Upper lobe of right lung (tissue), 1 donor: ENCODE results near the gene TARP. TPM values are rescaled to one million over a fixed set of nuclear protein-coding genes. Genes with fewer than 3 reads are reported as not detected.

Experiments
- ATAC-seq: fragments of 200-7000 bp; cut with Tn5 transposase; one replicate; pipeline ENCODE4 v1.9.1; 2020; ENCODE audit warnings: mild to moderate bottlenecking, moderate library complexity
- DNase-seq: peaks from one replicate; pipeline ENCODE4 v3.0.0-alpha.2; 2020
- H3K27ac ChIP-seq: fragments of 200-600 bp; one replicate; pipeline ENCODE4 v1.8.0; 2022
- H3K27me3 ChIP-seq: fragments of 200-600 bp; one replicate; pipeline ENCODE4 v1.8.0; 2022; ENCODE audit warnings: mild to moderate bottlenecking
- H3K36me3 ChIP-seq: fragments of 200-600 bp; one replicate; pipeline ENCODE4 v1.8.0; 2022
- H3K4me1 ChIP-seq: fragments of 200-600 bp; one replicate; pipeline ENCODE4 v1.8.0; 2022
- H3K4me3 ChIP-seq: fragments of 200-600 bp; one replicate; pipeline ENCODE4 v1.8.0; 2022; ENCODE audit warnings: mild to moderate bottlenecking
- H3K9me3 ChIP-seq: fragments of 200-600 bp; one replicate; pipeline ENCODE4 v1.8.0; 2022
- CTCF ChIP-seq: fragments of 200-600 bp; IDR thresholded peaks from one replicate; pipeline ENCODE4 v1.8.0; 2022; ENCODE audit warnings: antibody characterized with exemption
- intact Hi-C: fragments of 100-400 bp; cut with DNase I; formaldehyde crosslinking; loops from one replicate; pipeline ENCODE4 v1.11.0; 2022
- total RNA-seq: library from RNA; stranded (reverse); fragmentation: NEBNext Ultra II Directional; extraction: Animal tissue kit (Norgen Biotek cat#: 25700); gene quantifications from one replicate; pipeline ENCODE4 v1.2.1, GENCODE V29; 2021
- donor health status: DM: no; HTN: yes; CAD: no; lungs with severe emphysema.

The TARP gene

GRCh38 chr7:38211940-38212339 lies 61.5 kb downstream of the TARP start:
- no peaks in the 10 kb centered on the region for H3K27me3 ChIP-seq
- no peak for TF ChIP-seq CTCF
- DNase-seq (no peak), ATAC-seq (no peak)
- H3K36me3 ChIP-seq, result peaks cover 26% of the 10 kb centered on the region
- H3K4me3 ChIP-seq, result no peak overlapping the region
- no peaks in the 10 kb centered on the region for H3K9me3 ChIP-seq
- intact Hi-C loops, result no loop called here
- peaks cover 16% of the 10 kb centered on the region for H3K4me1 ChIP-seq
- H3K27ac ChIP-seq, result no peak overlapping the region

GRCh38 chr7:38211486-38211885 lies 62.0 kb downstream of the TARP start:
- ATAC-seq (no peak), DNase-seq (no peak)
- peaks cover 22% of the 10 kb centered on the region for H3K36me3 ChIP-seq
- no peak for TF ChIP-seq CTCF
- H3K27me3 ChIP-seq, result no peaks in the 10 kb centered on the region
- H3K4me1 ChIP-seq, result peaks cover 16% of the 10 kb centered on the region
- intact Hi-C loops, result no loop called here
- H3K9me3 ChIP-seq, result no peaks in the 10 kb centered on the region
- no peak overlapping the region for H3K27ac ChIP-seq
- H3K4me3 ChIP-seq, result no peak overlapping the region

Other genes with a start within 250 kb of the TARP start
- 53.8 TPM for gene STARD3NL, start 95.4 kb downstream of the TARP start, total RNA-seq